A673 (cell line): Measurements from ENCODE around the gene GNA14. TPM values are rescaled to one million over a fixed set of nuclear protein-coding genes. Genes with fewer than 3 reads are reported as not detected.
A peak's percentile ranks its signal among the peaks of the same experiment; 100 is the strongest.

Experiments used
- BruUV-seq: library from RNA; stranded (reverse); fragments of 400-500 nt; replicated peaks from 2 replicates; lab custom pipeline; 2021; lab: Mats Ljungman, UMichigan
- CTCF ChIA-PET: fragments of 300-600 bp; sonication (Branson Sonifier 250); formaldehyde crosslinking; loops from one replicate; lab custom pipeline; 2022; ENCODE audit warnings: antibody characterized with exemption; lab: Charles Lee
- POLR2A ChIA-PET: fragments of 300-600 bp; sonication (Branson Sonifier 250); formaldehyde crosslinking; loops from one replicate; lab custom pipeline; 2022; ENCODE audit warnings: antibody characterized with exemption; ENCODE audit not compliant: low non-redundant PET; lab: Charles Lee
- DNase-seq: peaks from one replicate; pipeline ENCODE4 v3.0.0-alpha.2; 2015; ENCODE audit warnings: low spot score
- H3K27ac ChIP-seq: fragments of 200-600 bp; sonication (generic); 2 replicates; pipeline ENCODE4 v1.5.1; 2016; ENCODE audit warnings: mixed run types, low read depth, mild to moderate bottlenecking, mixed read lengths, antibody characterized with exemption, low read length; ENCODE audit not compliant: poor library complexity, severe bottlenecking
- H3K27me3 ChIP-seq: fragments of 200-600 bp; sonication (generic); replicated peaks from 2 replicates; pipeline ENCODE4 v1.6.1; 2017; ENCODE audit warnings: mixed run types, low read depth, mild to moderate bottlenecking, mixed read lengths, antibody characterized with exemption, low read length; ENCODE audit not compliant: insufficient read depth, poor library complexity
- H3K36me3 ChIP-seq: fragments of 200-600 bp; sonication (generic); 2 replicates; pipeline ENCODE4 v1.6.1; 2016; ENCODE audit warnings: mixed run types, mild to moderate bottlenecking, mixed read lengths, antibody characterized with exemption, low read length; ENCODE audit not compliant: insufficient read depth, poor library complexity, severe bottlenecking
- H3K4me1 ChIP-seq: fragments of 200-600 bp; sonication (generic); 2 replicates; pipeline ENCODE4 v1.6.1; 2017; ENCODE audit warnings: mixed run types, mild to moderate bottlenecking, mixed read lengths, antibody characterized with exemption, low read length; ENCODE audit not compliant: insufficient read depth, poor library complexity, severe bottlenecking
- H3K4me3 ChIP-seq: fragments of 200-600 bp; sonication (generic); 2 replicates; pipeline ENCODE4 v1.5.1; 2016; ENCODE audit warnings: low read depth, mixed run types, mild to moderate bottlenecking, mixed read lengths, low read length; ENCODE audit not compliant: poor library complexity, severe bottlenecking
- H3K9me3 ChIP-seq: fragments of 200-600 bp; sonication (generic); 2 replicates; pipeline ENCODE4 v1.6.1; 2016; ENCODE audit warnings: mixed run types, low read depth, mild to moderate bottlenecking, mixed read lengths, antibody characterized with exemption, low read length; ENCODE audit not compliant: poor library complexity, severe bottlenecking
- CTCF ChIP-seq: fragments of 300-800, 200-600 bp; sonication (generic); conservative IDR thresholded peaks from 2 replicates; pipeline ENCODE4 v1.5.1; 2017; ENCODE audit warnings: low read depth, mild to moderate bottlenecking, antibody characterized with exemption, low read length, moderate library complexity, mixed read lengths
- EZH2 ChIP-seq: fragments of 200-600 bp; sonication (generic); IDR thresholded peaks from 2 replicates; pipeline ENCODE4 v1.6.1; 2017; ENCODE audit warnings: borderline replicate concordance, low read depth, mild to moderate bottlenecking, mixed read lengths, antibody characterized with exemption, low read length; ENCODE audit not compliant: poor library complexity, severe bottlenecking
- intact Hi-C: fragments of 100-400 bp; cut with micrococcal nuclease; formaldehyde crosslinking; loops from one replicate; pipeline ENCODE4 v1.10.0; 2022; ENCODE audit not compliant: unreplicated experiment
- total RNA-seq: library from RNA; stranded (reverse); gene quantifications from 2 replicates; pipeline ENCODE4 v1.2.3, GENCODE V29; 2021

Gene GNA14
- total RNA-seq, 1 experiment from 2014 or later = 2.7 TPM

GRCh38 chr9:77541055-77541454 is 107.1 kb downstream of the GNA14 start:
- TF ChIP-seq CTCF (no peak), EZH2 (no peak)
- intact Hi-C loops = no loop called here
- Histone ChIP-seq H3K27ac (no peak overlapping the region), H3K4me3 (no peak overlapping the region), H3K9me3 (peaks cover 22% of the 10 kb centered on the region), H3K27me3 (no peaks in the 10 kb centered on the region), H3K4me1 (no peaks in the 10 kb centered on the region), H3K36me3 (no peaks in the 10 kb centered on the region)
- no TSS peak for BruUV-seq
- no peak for DNase-seq
- ChIA-PET CTCF (no interaction called here), POLR2A (no interaction called here)

- ChIA-PET POLR2A (no interaction called here), CTCF (no interaction called here)
- no peak overlapping the region for H3K27ac ChIP-seq
- peak; percentile 64 for DNase-seq
- H3K4me3 ChIP-seq = no peak overlapping the region
- H3K36me3 ChIP-seq = no peaks in the 10 kb centered on the region
- H3K4me1 ChIP-seq = peaks cover 5% of the 10 kb centered on the region
- H3K9me3 ChIP-seq = no peaks in the 10 kb centered on the region
- H3K27me3 ChIP-seq = no peaks in the 10 kb centered on the region
- no TSS peak for BruUV-seq
- TF ChIP-seq EZH2 = no peak
- intact Hi-C loops = no loop called here
Observed at GRCh38 chr9:77534376-77535057, 113.6 kb downstream of the GNA14 start.

GRCh38 chr9:77533671-77534070 is 114.5 kb downstream of the GNA14 start:
- TF ChIP-seq EZH2 (no peak), CTCF (no peak)
- Histone ChIP-seq H3K27me3 (no peaks in the 10 kb centered on the region), H3K4me3 (no peak overlapping the region), H3K9me3 (no peaks in the 10 kb centered on the region), H3K27ac (no peak overlapping the region), H3K36me3 (no peaks in the 10 kb centered on the region), H3K4me1 (peaks cover 5% of the 10 kb centered on the region)
- intact Hi-C loops = no loop called here
- CTCF ChIA-PET = no interaction called here
- BruUV-seq = no TSS peak
- no peak for DNase-seq
- POLR2A ChIA-PET = no interaction called here

GRCh38 chr9:77532607-77533006 is 115.5 kb downstream of the GNA14 start:
- TF ChIP-seq CTCF = no peak
- no peak for TF ChIP-seq EZH2
- no peak for DNase-seq
- Histone ChIP-seq H3K9me3 (no peaks in the 10 kb centered on the region), H3K4me3 (no peak overlapping the region), H3K36me3 (no peaks in the 10 kb centered on the region), H3K27ac (no peak overlapping the region), H3K27me3 (no peaks in the 10 kb centered on the region), H3K4me1 (peaks cover 5% of the 10 kb centered on the region)
- CTCF ChIA-PET = no interaction called here
- POLR2A ChIA-PET = interaction anchor here (0.6 kb wide), 1 partner anchor 25 kb away, joined by 4 read pairs; no protein-coding TSS in a partner anchor
- no TSS peak for BruUV-seq
- intact Hi-C loops = no loop called here
